CD4-positive, alpha-beta T cell treated with Interleukin-4 for 4 hours (primary cell): ENCODE data around the gene SPINK9.

Experiments
- DNase-seq: peaks from one replicate; pipeline ENCODE4 v3.0.0-alpha.2; 2020

SPINK9 gene

DNA sequence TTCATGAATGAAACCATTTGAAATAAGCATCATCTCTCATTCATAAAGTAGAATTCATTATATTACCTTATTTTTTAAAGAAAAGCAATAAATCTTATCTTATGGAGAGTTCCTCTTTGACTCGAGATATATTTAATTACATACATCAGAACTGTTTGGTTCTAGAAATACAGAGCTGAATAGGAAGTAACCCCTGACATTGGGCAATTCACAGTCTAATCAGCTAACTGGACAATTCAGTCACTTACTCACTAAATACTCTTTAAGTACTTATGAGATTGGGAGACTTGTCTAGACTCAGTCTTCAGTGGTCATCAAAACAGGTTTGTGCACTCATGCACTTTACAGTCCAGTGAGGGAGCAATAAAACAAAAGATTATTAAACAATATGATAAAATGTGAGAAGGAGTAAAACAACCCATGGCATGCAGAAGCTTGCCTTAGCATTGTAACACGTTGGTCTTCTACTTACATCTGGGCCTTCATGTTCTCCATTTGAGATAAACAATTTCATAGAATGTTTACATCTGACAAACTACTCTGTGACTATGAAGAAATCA is 36.9 kb downstream of the SPINK9 start:
- DNase-seq: no peak

DNA sequence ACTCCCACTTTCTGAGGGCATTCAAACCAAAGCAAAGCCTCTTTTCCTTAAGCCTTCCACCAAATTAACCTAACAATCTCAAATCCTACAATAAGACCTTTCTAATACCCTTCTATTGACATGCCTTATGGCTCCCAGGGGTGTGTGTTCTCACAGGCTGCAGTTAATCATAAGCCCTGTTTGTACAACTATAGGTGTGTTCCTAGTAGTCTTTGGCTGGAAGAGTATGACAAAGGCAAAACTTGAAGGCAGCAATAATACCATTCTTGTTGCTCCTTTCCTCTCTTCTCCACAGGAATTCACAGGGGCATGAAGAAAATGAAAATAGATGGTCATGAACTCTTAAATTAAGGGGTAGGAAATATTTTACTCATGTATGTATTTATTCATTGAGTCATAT is 37.5 kb downstream of the SPINK9 start:
- no peak for DNase-seq

GRCh38 chr5:148374690-148375360 is 39.5 kb downstream of the SPINK9 start:
- DNase-seq: peak; percentile 29

GRCh38 chr5:148376198-148376597 is 40.8 kb downstream of the SPINK9 start:
- no peak for DNase-seq

DNA sequence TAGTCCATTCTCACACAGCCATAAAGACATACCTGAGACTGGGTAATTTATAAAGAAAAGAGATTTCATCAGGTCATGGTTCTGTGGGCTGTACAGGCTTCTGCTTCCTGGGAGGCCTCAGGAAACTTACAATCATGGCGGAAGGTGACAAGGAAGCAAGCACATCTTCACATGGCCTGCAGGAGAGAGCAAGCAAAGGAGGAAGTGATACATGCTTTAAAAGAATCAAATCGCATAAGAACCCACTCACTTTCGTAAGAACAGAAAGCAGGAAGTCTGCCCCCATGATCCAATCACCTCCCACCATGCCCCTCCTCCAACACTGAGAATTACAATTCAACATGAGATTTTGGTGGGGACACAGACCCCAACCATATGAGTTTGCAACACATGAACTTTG is 43.3 kb downstream of the SPINK9 start:
- DNase-seq: no peak

- DNase-seq: no peak
Observed at GRCh38 chr5:148379340-148379739, 44.0 kb downstream of the SPINK9 start.

GRCh38 chr5:148381906-148382305 is 46.5 kb downstream of the SPINK9 start:
- DNase-seq: no peak

- DNase-seq: no peak
Observed at GRCh38 chr5:148382961-148383360, 47.6 kb downstream of the SPINK9 start.

DNA sequence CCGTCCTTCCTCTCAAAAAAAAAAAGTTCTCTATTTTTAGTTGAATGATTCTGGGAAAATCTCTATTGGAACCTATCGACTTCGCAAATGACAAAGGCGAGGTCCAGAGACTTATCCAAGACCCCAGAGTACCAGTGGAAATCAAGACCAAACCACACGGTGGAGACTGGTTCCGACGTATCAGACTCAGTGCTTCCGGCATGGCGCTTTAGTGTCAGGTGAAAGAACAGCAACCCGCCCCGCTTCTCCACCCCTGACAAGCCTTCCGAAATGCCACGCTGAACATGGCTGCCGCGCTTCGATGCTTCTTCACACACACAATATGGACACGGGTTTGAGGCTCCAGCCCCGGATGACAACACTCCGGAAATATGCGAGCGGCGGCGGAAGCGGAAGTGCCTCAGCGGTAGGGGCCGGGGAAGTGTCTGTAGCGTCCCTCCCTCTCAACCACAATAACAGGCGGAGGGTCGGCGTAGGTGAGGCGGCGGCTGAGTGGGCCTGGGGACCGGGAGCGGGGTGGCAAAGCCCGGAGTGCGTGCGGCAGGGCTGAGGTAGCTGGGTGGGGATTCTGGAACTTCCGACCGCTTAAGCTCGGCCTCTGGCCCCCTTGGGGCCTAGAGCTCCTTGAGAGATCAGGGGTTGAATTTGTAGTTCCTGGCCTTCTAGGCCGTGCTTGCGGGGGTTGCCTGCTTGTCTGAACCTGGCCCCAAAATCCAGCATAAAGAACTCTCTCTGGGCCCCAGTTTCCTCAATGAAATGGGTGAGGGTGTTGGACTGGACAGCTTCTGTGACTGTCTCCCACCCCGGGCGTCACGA is 48.4 kb downstream of the SPINK9 start, which contains the start of gene FBXO38:
Gene FBXO38 (plus strand): TSS at position 395 of the 816 bp plus-strand sequence. CDS start 10,819 bp downstream, outside the sequence.
- DNase-seq: peak; percentile 98

- DNase-seq: no peak
Observed at GRCh38 chr5:148384380-148384737, 49.0 kb downstream of the SPINK9 start.

DNA sequence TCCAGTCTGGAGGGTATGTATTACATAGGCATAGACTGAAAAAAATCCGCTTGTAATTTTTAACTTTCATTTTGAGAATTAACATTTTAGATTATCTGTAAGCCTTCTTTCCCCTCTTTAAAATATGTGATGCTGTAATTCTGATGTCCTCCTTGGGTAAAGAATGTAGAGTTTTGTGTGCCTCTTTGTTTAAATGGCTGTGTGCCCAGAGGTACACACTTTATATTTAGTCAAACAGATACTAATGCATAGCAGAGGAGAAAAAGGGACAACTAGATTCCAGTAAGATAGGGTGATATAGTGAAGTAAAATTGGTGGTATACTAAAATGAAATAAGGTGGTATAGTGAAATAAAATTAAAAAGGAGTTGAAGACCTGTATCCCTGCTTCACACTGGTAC is 49.7 kb downstream of the SPINK9 start:
- DNase-seq: no peak

DNA sequence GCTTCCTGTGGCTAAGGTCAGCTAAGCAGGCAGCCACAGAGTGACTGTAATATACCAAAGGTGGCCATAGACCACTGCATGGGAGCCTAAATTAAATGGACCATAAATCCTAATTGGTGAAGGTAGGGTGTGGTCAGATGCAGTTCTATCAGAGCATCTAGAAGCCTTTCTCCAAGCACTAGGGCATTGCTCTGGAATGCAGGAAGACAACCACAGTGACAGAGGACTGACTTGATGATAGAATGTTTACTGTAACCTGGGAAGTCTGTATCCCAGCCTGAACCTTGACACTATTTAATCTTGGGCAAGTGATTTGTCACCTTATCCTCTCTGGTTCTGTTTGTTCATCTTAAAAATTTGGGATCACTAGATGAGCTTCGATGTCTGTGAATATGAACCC is 50.7 kb downstream of the SPINK9 start:
- DNase-seq: no peak

DNA sequence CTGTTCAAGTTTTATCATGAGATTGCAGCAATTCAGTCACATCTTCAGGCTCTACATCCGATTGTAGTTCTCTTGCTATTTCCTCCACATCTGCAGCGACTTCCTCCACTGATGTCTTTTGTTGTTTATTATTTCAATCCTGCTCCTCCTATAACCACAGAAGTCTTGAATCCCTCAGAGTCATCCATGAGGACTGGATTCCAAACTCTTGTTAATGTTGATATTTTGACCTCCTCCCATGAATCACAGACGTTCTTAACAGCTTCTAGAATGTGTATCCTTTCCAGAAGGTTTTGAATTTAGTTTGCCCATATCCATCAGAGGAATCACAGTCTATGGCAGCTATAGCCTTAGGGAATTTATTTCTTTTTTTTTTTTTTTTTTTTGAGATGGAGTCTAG is 52.0 kb downstream of the SPINK9 start:
- no peak for DNase-seq

DNA sequence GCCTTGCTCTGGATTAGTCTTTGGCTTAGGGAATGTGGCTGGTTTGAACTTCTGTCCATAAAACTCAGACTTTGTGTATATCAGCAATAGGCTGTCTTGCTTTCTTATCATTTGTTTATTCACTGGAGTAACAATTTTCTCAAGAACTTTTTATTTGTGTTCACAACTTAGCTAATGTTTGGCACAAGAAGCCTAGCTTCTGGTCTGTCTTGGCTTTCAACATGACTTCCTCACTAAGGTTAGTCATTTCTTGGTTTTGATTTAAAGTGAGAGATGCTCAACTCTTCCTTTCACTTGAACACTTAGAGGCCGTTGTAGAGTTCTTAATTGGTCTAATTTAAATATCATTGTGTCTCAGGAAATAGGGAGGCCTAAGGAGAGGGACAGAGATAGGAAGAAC is 53.3 kb downstream of the SPINK9 start:
- no peak for DNase-seq
